Measurements from ENCODE around the gene NGB. TPM values are rescaled to one million over a fixed set of nuclear protein-coding genes. Genes with fewer than 3 reads are reported as not detected.
A peak's percentile ranks its signal among the peaks of the same experiment; 100 is the strongest.

NGB gene
- total and polyA plus RNA-seq, 2 of the 8 experiments (the other 6 are each of a cell fraction or from before 2014, with no cell fraction given): 0.30 to 0.60 TPM

GRCh38 chr14:77275041-77275580 lies 4.1 kb upstream of the NGB start:
- Histone ChIP-seq H4K5ac (ENCODE audit: insufficient read length, low read depth, low read length) (no peak overlapping the region), H2AK5ac (ENCODE audit: low read depth, low read length) (peak overlapping the region; percentile 39; the same call in 1 of the 2 replicates), H3K4me1 (replicated peaks in 1 of 4; ENCODE audit: control insufficient read depth in 3 of 4, insufficient read depth in 4 of 4, low read length in 3 of 4) (peaks cover 0 to 7% (median 4%) of the 10 kb centered on the region in 4 experiments; a peak in 3 of 7 replicates), H3K36me3 (ENCODE audit: control insufficient read depth in 2 of 4, insufficient read depth in 4 of 4, low read length in 3 of 4) (peaks cover 0 to 5% (median 4%) of the 10 kb centered on the region in 4 experiments; a peak in 3 of 8 replicates), H3K4me2 (ENCODE audit: insufficient read depth in 1 of 2, low read depth in 2 of 2, low read length in 2 of 2) (no peak overlapping the region), H3K27ac (ENCODE audit: low read depth, low read length) (no peak overlapping the region), H3K79me2 (ENCODE audit: control insufficient read depth in 1 of 2, insufficient read depth in 2 of 2, low read length in 2 of 2) (no peaks in the 10 kb centered on the region), H4K20me1 (replicated peaks in 1 of 2; ENCODE audit: control insufficient read depth in 1 of 2, insufficient read depth in 2 of 2, low read length in 2 of 2) (peaks cover 0 to 1% of the 10 kb centered on the region in 2 experiments), H2BK12ac (ENCODE audit: low read depth, low read length) (no peak overlapping the region), H3K27me3 (replicated peaks in 1 of 4; ENCODE audit: control insufficient read depth in 3 of 4, extremely low read depth in 1 of 4, insufficient read depth in 3 of 4, low read length in 3 of 4) (peaks cover 13 to 29% (median 28%) of the 10 kb centered on the region in 4 experiments), H3K4ac (replicated peaks; ENCODE audit: insufficient read length, low read depth, low read length) (no peak overlapping the region), H3K23ac (ENCODE audit: insufficient read length) (no peak overlapping the region), H3K4me3 (ENCODE audit: extremely low read depth in 1 of 4, insufficient read depth in 2 of 4, low read depth in 3 of 4, low read length in 4 of 4) (no peak overlapping the region), H2BK5ac (ENCODE audit: low read depth, low read length) (no peak overlapping the region), H2AFZ (ENCODE audit: low read length) (no peak overlapping the region), H4K91ac (replicated peaks; ENCODE audit: insufficient read length, low read length) (no peak overlapping the region), H2BK20ac (ENCODE audit: low read length) (no peak overlapping the region), H3K18ac (ENCODE audit: extremely low read depth, low read length) (no peak overlapping the region), H2BK15ac (ENCODE audit: low read length) (no peak overlapping the region), H3K23me2 (ENCODE audit: low read depth, low read length) (peaks cover 5% of the 10 kb centered on the region; the same call in 1 of the 2 replicates), H3K14ac (ENCODE audit: insufficient read length) (no peak overlapping the region), H3K79me1 (ENCODE audit: low read depth, low read length) (no peaks in the 10 kb centered on the region), H4K8ac (ENCODE audit: extremely low read depth, insufficient read depth, low read length) (peak overlapping the region; percentile 83; the same call in 1 of the 2 replicates), H3K9ac (replicated peaks in 1 of 4; ENCODE audit: extremely low read depth in 1 of 4, low read depth in 3 of 4, low read length in 3 of 4) (no peak overlapping the region), H3K9me3 (ENCODE audit: insufficient read depth in 2 of 2, low read depth in 1 of 2, low read length in 1 of 2) (no peaks in the 10 kb centered on the region), H3K56ac (replicated peaks; ENCODE audit: insufficient read length, low read depth, low read length) (no peak overlapping the region), H2BK120ac (replicated peaks; ENCODE audit: low read depth, low read length) (no peak overlapping the region)
- FAIRE-seq (no peak), DNase-seq (ENCODE audit: low read depth in 1 of 2, low spot score in 2 of 2) (no peak)
- 77% methylated on average over 5 of the region's 5 CpGs; no CpG with 5 or more reads in 1 of the 2 experiments for WGBS, 2 experiments (ENCODE audit: extremely low coverage in 1 of 2, insufficient coverage in 1 of 2, insufficient read length in 1 of 2, insufficient replicate concordance in 2 of 2, low coverage in 1 of 2, low lambda C conversion rate in 2 of 2, missing lambda C conversion rate in 1 of 2)
- CTCF ChIA-PET (ENCODE audit: partially characterized antibody): interaction anchor here (0.6 to 5.6 kb wide), 26 partner anchors 8 to 166 kb away, joined by 3 to 32 read pairs (median 4); partner anchors contain the start of gene ZDHHC22
- POLR2A ChIA-PET (ENCODE audit: partially characterized antibody): interaction anchor here (0.6 to 1.6 kb wide), 3 partner anchors 9 to 1474 kb away, joined by 3 to 7 read pairs (median 4); no protein-coding TSS in a partner anchor
- TF ChIP-seq NRF1 (IDR thresholded peaks at IDR 0.05; ENCODE audit: low read depth, low read length) (no peak), HDAC6 (IDR thresholded peaks at IDR 0.05; ENCODE audit: low read depth, low read length) (no peak), CBX8 (IDR thresholded peaks at IDR 0.05; ENCODE audit: borderline replicate concordance, low read depth, low read length) (no peak), MAFK (IDR thresholded peaks at IDR 0.05; ENCODE audit: low read depth, low read length) (no peak), POLR2A (IDR thresholded peaks at IDR 0.05; ENCODE audit: control extremely low read depth in 1 of 2, low read depth in 2 of 2, low read length in 2 of 2) (no peak), TBP (IDR thresholded peaks at IDR 0.05; ENCODE audit: low read depth, low read length) (no peak), SIX5 (IDR thresholded peaks at IDR 0.05; ENCODE audit: low read depth, low read length) (no peak)

All from H1 (cell line).